ENCODE results near the gene GJC2. TPM values are rescaled to one million over a fixed set of nuclear protein-coding genes. Genes with fewer than 3 reads are reported as not detected.

Gene GJC2
- total RNA-seq, 1 experiment from 2014 or later: 0.72 TPM

GRCh38 chr1:228171221-228171891, 21.6 kb downstream of the GJC2 start:
- no peak overlapping the region for H3K27ac Mint-ChIP-seq

GRCh38 chr1:228172591-228173527, 23.1 kb downstream of the GJC2 start:
- no peaks in the 10 kb centered on the region for H3K36me3 Mint-ChIP-seq
- no peaks in the 10 kb centered on the region for H3K4me1 Mint-ChIP-seq
- POLR2A ChIA-PET: interaction anchor here (1.7 kb wide), 1 partner anchor 7 kb away, joined by 11 read pairs; the partner anchor contains the start of gene IBA57
- H3K4me3 Mint-ChIP-seq: no peak overlapping the region
- CTCF ChIA-PET: interaction anchor here (1.3 to 2.7 kb wide), 6 partner anchors 8 to 166 kb away, joined by 3 to 18 read pairs (median 9); no protein-coding TSS in a partner anchor
- no peak for ATAC-seq
- H3K9me3 Mint-ChIP-seq: no peaks in the 10 kb centered on the region
- H3K27ac Mint-ChIP-seq: no peak overlapping the region; the same call in 1 of the 2 replicates
- no peak for DNase-seq (ENCODE audit: low spot score)
- no peaks in the 10 kb centered on the region for H3K27me3 Mint-ChIP-seq (ENCODE audit: low read depth)
- no peak for TF ChIP-seq OVOL2 (CRISPR knock-in tag; IDR thresholded peaks at IDR 0.05; ENCODE audit: borderline replicate concordance)
- no peak for TF ChIP-seq ZNF219 (CRISPR knock-in tag; IDR thresholded peaks at IDR 0.05; ENCODE audit: borderline replicate concordance)
- no peak for TF ChIP-seq STAT6 (CRISPR knock-in tag; conservative IDR thresholded peaks at IDR 0.05; ENCODE audit: low read depth)
- TF ChIP-seq IRF2 (CRISPR knock-in tag; IDR thresholded peaks at IDR 0.05; ENCODE audit: borderline replicate concordance, low read depth): no peak
- TF ChIP-seq, protein P1, sequence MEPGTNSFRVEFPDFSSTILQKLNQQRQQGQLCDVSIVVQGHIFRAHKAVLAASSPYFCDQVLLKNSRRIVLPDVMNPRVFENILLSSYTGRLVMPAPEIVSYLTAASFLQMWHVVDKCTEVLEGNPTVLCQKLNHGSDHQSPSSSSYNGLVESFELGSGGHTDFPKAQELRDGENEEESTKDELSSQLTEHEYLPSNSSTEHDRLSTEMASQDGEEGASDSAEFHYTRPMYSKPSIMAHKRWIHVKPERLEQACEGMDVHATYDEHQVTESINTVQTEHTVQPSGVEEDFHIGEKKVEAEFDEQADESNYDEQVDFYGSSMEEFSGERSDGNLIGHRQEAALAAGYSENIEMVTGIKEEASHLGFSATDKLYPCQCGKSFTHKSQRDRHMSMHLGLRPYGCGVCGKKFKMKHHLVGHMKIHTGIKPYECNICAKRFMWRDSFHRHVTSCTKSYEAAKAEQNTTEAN (CRISPR knock-in tag; IDR thresholded peaks at IDR 0.05): no peak
- no peak for TF ChIP-seq JUN (CRISPR knock-in tag; IDR thresholded peaks at IDR 0.05)
- no peak for TF ChIP-seq ATF2 (CRISPR knock-in tag; IDR thresholded peaks at IDR 0.05; ENCODE audit: borderline replicate concordance, low read depth)
- TF ChIP-seq, protein P2, sequence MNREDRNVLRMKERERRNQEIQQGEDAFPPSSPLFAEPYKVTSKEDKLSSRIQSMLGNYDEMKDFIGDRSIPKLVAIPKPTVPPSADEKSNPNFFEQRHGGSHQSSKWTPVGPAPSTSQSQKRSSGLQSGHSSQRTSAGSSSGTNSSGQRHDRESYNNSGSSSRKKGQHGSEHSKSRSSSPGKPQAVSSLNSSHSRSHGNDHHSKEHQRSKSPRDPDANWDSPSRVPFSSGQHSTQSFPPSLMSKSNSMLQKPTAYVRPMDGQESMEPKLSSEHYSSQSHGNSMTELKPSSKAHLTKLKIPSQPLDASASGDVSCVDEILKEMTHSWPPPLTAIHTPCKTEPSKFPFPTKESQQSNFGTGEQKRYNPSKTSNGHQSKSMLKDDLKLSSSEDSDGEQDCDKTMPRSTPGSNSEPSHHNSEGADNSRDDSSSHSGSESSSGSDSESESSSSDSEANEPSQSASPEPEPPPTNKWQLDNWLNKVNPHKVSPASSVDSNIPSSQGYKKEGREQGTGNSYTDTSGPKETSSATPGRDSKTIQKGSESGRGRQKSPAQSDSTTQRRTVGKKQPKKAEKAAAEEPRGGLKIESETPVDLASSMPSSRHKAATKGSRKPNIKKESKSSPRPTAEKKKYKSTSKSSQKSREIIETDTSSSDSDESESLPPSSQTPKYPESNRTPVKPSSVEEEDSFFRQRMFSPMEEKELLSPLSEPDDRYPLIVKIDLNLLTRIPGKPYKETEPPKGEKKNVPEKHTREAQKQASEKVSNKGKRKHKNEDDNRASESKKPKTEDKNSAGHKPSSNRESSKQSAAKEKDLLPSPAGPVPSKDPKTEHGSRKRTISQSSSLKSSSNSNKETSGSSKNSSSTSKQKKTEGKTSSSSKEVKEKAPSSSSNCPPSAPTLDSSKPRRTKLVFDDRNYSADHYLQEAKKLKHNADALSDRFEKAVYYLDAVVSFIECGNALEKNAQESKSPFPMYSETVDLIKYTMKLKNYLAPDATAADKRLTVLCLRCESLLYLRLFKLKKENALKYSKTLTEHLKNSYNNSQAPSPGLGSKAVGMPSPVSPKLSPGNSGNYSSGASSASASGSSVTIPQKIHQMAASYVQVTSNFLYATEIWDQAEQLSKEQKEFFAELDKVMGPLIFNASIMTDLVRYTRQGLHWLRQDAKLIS (CRISPR knock-in tag; IDR thresholded peaks at IDR 0.05; ENCODE audit: borderline replicate concordance): no peak
- TF ChIP-seq ATF1 (CRISPR knock-in tag; IDR thresholded peaks at IDR 0.05): no peak
- no peak for TF ChIP-seq GABPB1 (CRISPR knock-in tag; IDR thresholded peaks at IDR 0.05)
- TF ChIP-seq MAX (CRISPR knock-in tag; IDR thresholded peaks at IDR 0.05): no peak
- TF ChIP-seq FOXK1 (CRISPR knock-in tag; IDR thresholded peaks at IDR 0.05): no peak

More at GRCh38 chr1:228171221-228171891, 21.6 kb downstream of the GJC2 start:
- H3K4me1 Mint-ChIP-seq: 0 out of 2 replicates have a peak, but pooled peaks cover 5% of the 10 kb centered on the region
- H3K36me3 Mint-ChIP-seq: no peaks in the 10 kb centered on the region
- ChIA-PET CTCF (interaction anchor here (0.9 kb wide), 1 partner anchor 42 kb away, joined by 3 read pairs; no protein-coding TSS in a partner anchor), POLR2A (no interaction called here)
- no peaks in the 10 kb centered on the region for H3K9me3 Mint-ChIP-seq
- no peak overlapping the region for H3K4me3 Mint-ChIP-seq
- no peaks in the 10 kb centered on the region for H3K27me3 Mint-ChIP-seq (ENCODE audit: low read depth)
- TF ChIP-seq ZNF121 (CRISPR knock-in tag; IDR thresholded peaks at IDR 0.05): no peak
- TF ChIP-seq OVOL2 (CRISPR knock-in tag; IDR thresholded peaks at IDR 0.05; ENCODE audit: borderline replicate concordance): no peak
- no peak for TF ChIP-seq ZNF263 (CRISPR knock-in tag; IDR thresholded peaks at IDR 0.05; ENCODE audit: low read depth)
- no peak for TF ChIP-seq GRHL2 (CRISPR knock-in tag; IDR thresholded peaks at IDR 0.05; ENCODE audit: insufficient replicate concordance, severe bottlenecking)
- TF ChIP-seq USF1 (CRISPR knock-in tag; IDR thresholded peaks at IDR 0.05): no peak
- TF ChIP-seq E2F5 (CRISPR knock-in tag; IDR thresholded peaks at IDR 0.05): no peak
- TF ChIP-seq MAX (CRISPR knock-in tag; IDR thresholded peaks at IDR 0.05): no peak
- ATAC-seq: no peak
- no peak for DNase-seq (ENCODE audit: low spot score)
